SK-N-SH (cell line): Measurements from ENCODE around the gene AK2.

ENCODE experiments used
- EP300 ChIP-seq, 2 experiments: IDR thresholded peaks; 2 replicates each; pipeline versions ENCODE4 v1.4.0 to v1.6.1; 2012; ENCODE audit warnings: borderline replicate concordance in 1 of 2, low read depth in 1 of 2, low read length in 1 of 2
- GATA2 ChIP-seq: sonication (generic); formaldehyde crosslinking; IDR thresholded peaks from 2 replicates; pipeline ENCODE4 v1.5.0; 2020; ENCODE audit warnings: mild to moderate bottlenecking, missing genetic modification reagents
- MXI1 ChIP-seq: IDR thresholded peaks from 2 replicates; pipeline ENCODE4 v1.6.1; 2012; ENCODE audit warnings: mild to moderate bottlenecking, low read depth, low read length, improper control_type of control experiment
- POLR2AphosphoS5 ChIP-seq: IDR thresholded peaks from 2 replicates; pipeline ENCODE4 v1.6.1; 2012; ENCODE audit warnings: low read depth, low read length
- RAD21 ChIP-seq: IDR thresholded peaks from 2 replicates; pipeline ENCODE4 v1.6.1; 2012; ENCODE audit warnings: mild to moderate bottlenecking, low read length
- SMC3 ChIP-seq: IDR thresholded peaks from 2 replicates; pipeline ENCODE4 v1.6.1; 2012; ENCODE audit warnings: low read depth, low read length, improper control_type of control experiment
- TAF1 ChIP-seq: IDR thresholded peaks from 2 replicates; pipeline ENCODE4 v1.6.1; 2012; ENCODE audit warnings: low read depth, mild to moderate bottlenecking, low read length, moderate library complexity, borderline replicate concordance
- TEAD4 ChIP-seq: IDR thresholded peaks from 2 replicates; pipeline ENCODE4 v1.4.0; 2012; ENCODE audit warnings: mild to moderate bottlenecking, borderline replicate concordance; ENCODE audit not compliant: insufficient read depth
- TF ChIP-seq, protein P1 (sequence below): fragments of 200-600 bp; sonication (generic); IDR thresholded peaks from 2 replicates; pipeline ENCODE4 v1.6.1; 2017; ENCODE audit warnings: antibody characterized with exemption, mild to moderate bottlenecking, moderate library complexity

GRCh38 chr1:32964461-32965250, 72.0 kb downstream of the AK2 start, which contains the start of gene RNF19B:
- TF ChIP-seq, protein P1, sequence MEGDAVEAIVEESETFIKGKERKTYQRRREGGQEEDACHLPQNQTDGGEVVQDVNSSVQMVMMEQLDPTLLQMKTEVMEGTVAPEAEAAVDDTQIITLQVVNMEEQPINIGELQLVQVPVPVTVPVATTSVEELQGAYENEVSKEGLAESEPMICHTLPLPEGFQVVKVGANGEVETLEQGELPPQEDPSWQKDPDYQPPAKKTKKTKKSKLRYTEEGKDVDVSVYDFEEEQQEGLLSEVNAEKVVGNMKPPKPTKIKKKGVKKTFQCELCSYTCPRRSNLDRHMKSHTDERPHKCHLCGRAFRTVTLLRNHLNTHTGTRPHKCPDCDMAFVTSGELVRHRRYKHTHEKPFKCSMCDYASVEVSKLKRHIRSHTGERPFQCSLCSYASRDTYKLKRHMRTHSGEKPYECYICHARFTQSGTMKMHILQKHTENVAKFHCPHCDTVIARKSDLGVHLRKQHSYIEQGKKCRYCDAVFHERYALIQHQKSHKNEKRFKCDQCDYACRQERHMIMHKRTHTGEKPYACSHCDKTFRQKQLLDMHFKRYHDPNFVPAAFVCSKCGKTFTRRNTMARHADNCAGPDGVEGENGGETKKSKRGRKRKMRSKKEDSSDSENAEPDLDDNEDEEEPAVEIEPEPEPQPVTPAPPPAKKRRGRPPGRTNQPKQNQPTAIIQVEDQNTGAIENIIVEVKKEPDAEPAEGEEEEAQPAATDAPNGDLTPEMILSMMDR: no peak
- TF ChIP-seq TAF1: peak; percentile 81; the same call in 1 of the 2 replicates
- TF ChIP-seq RAD21: no peak
- no peak; the same call in 1 of the 2 replicates for TF ChIP-seq MXI1
- no peak for TF ChIP-seq SMC3
- peak; percentile 98 for TF ChIP-seq POLR2AphosphoS5
- no peak for TF ChIP-seq TEAD4
- no peak; a peak in 1 of 4 replicates for TF ChIP-seq EP300 (IDR thresholded peaks at IDR 0.05; ENCODE audit: borderline replicate concordance in 1 of 2, low read depth in 1 of 2, low read length in 1 of 2)
- TF ChIP-seq GATA2 (CRISPR knock-in tag): no peak
